GM20431 (cell line): Measurements from ENCODE around the gene ANO9.

ENCODE experiments used
- in situ Hi-C: fragments of 300-500 bp; cut with MseI, MboI; formaldehyde crosslinking; loops from one replicate; pipeline ENCODE4 v1.15.0; 2020; ENCODE audit warnings: low sequenced_read_pairs; ENCODE audit not compliant: unreplicated experiment

Gene ANO9, protein sequence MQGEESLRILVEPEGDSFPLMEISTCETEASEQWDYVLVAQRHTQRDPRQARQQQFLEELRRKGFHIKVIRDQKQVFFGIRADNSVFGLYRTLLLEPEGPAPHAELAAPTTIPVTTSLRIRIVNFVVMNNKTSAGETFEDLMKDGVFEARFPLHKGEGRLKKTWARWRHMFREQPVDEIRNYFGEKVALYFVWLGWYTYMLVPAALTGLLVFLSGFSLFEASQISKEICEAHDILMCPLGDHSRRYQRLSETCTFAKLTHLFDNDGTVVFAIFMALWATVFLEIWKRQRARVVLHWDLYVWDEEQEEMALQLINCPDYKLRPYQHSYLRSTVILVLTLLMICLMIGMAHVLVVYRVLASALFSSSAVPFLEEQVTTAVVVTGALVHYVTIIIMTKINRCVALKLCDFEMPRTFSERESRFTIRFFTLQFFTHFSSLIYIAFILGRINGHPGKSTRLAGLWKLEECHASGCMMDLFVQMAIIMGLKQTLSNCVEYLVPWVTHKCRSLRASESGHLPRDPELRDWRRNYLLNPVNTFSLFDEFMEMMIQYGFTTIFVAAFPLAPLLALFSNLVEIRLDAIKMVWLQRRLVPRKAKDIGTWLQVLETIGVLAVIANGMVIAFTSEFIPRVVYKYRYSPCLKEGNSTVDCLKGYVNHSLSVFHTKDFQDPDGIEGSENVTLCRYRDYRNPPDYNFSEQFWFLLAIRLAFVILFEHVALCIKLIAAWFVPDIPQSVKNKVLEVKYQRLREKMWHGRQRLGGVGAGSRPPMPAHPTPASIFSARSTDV

DNA sequence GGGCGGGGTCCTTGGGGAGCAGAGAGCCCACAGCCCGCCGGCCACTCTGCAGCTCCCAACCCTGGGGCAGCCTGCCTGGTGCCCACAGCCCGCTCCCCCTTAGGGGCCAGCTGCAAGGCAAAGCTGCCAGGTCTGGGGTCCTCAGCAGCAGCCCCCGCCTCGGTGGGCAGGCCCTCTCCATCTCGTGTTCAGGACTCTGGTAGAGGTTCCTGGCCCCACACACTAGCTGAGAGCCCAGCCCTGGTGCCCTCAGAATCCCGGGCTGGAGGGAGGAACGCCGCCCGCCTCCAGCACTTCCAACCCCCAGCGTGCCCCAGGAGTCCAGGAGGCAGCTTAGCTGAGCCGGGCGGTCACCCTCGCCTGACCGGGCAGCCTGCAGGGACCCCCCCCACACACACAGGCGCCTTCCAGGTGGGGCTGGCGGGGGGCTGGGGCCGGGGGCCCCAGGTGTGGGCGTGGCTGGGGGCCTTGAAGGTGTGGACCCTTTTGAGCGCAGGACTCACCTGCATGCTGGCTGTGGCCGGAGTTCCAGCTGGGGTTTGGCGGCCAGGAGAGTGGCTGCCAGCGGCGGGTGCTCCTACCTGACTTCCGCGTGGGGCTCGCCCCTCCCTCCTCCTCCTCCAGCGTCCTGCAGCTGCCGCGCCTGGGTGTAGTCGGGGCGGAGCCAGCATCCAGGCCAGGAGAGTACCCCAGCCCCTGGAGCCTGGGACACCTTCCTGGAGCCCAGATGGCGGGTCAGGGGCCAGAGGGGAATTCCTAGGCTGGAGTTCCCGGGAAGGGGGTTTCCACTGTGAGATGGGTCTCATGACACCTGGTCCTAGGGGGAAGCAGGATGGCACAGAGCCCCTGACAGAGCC lies at the start of gene ANO9:
TSS of gene ANO9 (minus strand) at position 594 of the 857 bp plus-strand sequence. CDS start at position 509, 85 bp downstream.
- in situ Hi-C loops = no loop called here

DNA sequence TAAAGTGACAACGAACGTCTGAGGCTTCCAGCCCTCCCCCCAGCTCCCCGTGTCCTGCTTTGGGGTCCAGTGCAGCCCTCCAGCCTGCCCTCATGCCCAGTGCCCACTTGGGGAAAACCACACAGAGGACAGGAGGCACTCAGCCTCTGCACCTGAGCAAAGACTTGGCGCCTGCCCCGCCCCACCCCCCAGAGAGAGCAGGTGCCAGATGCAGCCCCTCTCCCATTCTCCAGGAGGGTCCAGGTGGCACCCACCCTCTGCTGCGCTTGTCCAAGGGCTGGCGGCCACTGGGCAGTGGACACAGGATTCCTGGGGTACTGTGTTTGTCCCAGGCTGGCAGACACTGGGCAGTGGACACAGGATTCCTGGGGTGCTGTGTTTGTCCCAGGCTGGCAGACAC lies 49.5 kb upstream of the ANO9 start:
- in situ Hi-C loops = no loop called here

DNA sequence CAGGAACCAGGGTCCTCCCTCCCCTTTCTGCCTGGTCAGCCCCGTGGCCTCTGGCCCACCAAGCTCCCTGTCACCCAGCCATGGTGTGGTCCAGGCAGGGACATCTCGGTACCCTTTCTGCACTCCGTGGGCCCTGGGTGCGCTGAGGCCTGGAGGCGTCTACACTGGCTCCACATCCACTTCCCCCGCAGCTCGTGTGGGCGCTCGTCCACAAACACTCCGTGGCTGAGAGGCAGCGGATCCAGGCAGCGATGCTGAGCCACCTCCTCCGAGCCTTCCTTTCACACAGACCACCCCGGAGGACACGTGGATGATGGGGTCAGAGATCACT lies 49.1 kb upstream of the ANO9 start:
- in situ Hi-C loops = no loop called here

DNA sequence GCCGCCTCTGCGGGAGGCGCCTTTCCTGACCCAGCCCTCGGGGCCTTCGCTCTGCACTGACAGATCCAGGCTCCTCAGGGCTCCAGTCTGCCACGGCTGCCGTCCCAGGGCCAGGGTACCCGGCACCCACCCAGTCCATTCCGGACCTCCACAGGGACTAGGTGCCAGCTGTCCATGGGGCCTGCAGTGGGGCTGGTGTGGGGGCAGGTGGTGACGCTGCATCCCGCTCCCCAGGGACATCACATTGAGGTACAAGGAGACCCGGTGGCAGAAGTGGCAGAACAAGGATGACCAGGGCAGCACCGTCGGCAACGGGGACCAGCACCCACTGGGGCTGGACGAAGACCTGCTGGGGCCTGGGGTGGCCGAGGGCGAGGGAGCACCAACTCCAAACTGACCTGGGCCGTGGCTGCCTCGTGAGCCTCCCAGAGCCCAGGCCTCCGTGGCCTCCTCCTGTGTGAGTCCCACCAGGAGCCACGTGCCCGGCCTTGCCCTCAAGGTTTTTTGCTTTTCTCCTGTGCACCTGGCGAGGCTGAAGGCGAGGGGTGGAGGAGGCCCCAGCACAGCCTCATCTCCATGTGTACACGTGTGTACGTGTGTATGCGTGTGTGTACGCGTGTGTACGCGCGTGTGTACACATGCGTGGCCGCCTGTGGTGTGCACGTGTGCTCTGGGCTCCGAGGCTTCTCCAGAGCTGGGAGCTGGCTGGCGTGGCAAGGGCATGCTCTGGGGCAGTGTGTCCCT lies 48.5 kb upstream of the ANO9 start:
- in situ Hi-C loops = no loop called here

DNA sequence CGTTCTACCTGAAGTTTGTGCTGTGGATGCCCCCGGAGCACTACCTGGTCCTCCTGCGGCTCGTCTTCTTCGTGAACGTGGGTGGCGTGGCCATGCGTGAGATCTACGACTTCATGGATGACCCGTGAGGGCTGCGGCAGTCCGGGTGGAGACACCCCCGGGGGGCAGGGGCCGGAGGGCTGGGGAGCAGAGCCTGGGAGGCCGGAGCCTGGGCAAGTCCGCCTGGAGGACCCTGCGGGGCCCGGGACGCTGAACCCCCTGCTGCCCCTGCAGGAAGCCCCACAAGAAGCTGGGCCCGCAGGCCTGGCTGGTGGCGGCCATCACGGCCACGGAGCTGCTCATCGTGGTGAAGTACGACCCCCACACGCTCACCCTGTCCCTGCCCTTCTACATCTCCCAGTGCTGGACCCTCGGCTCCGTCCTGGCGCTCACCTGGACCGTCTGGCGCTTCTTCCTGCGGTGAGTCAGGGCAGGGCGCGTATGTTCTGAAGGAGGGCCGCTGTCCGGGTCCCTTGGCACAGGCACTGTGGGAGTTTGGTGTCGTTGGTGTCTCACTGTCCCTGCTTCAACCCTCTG lies 47.9 kb upstream of the ANO9 start:
- in situ Hi-C loops = no loop called here

DNA sequence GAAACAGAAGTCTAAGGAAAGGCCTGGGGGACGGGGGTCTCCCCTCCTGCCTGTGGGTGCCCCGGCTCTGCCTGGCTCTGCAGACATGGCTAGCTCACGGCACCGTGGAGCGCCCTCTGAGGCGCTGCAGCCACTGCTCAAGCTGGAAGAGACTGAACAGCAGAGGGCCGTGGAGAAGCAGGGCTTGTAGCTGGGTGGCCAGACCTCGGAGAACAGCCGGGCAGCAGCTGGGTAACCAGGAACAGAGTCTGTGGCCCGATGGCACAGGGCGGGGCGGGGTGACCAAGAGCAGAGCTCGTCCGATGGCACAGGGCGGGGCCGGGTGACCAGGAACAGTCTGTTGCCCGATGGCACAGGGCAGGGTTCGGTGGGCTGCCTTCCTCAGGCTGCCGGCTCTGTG lies 47.2 kb upstream of the ANO9 start:
- in situ Hi-C loops = no loop called here

DNA sequence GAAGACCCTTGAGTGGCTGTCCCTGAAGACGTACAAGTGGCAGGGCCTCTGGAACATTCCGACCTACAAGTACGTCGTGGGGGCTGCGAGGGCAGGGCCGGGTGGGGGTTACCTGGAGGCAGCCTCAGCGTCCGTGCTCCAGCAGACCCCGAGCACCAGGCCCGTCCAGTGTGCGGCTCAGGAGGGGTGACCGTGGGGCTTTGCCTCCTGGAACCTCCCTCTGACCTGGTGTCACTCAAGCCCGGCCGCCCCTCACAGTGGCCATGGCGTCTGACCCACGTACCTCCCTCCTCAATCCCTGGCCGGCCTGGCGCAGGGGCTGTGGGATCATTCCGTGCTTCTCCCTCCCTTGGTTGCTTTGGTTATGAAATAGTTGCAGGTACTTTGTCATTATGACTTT lies 46.8 kb upstream of the ANO9 start:
- in situ Hi-C loops = no loop called here

DNA sequence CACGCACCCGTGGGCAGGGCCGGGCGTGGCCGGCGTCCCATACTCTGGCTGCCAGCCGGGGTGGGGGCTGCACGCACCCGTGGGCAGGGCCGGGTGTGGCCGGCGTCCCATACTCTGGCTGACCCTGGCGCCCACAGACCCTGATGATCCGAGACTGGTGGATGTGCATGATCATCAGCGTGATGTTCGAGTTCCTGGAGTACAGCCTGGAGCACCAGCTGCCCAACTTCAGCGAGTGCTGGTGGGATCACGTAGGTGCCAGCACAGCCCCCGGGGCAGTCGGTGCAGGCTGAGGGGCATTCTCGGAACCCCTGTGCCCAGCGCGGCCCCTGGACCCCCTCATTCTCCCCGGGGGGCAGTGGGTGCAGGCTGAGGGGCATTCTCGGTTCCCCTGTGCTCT lies 46.3 kb upstream of the ANO9 start:
- in situ Hi-C loops = no loop called here

DNA sequence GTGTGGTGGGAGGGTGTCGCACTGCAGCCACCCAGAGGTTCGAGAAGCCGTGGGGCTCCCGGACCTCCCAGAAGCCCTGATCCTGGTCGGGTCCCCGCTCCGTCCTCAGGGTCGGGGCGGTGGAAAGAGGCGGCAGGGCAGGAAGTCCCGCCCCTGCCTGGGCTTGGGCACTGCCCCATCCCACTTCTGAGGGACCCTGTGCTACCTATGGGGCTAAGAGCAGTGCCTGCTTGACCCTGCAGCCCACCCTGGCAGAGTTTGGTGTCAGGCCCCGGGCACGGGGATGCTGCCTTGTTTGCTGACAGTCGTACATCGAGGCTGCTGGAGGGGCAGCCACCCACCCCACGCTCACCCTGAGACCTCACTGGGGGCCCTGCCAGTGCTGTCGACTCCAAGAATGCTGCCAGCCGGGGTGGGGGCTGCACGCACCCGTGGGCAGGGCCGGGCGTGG lies 45.8 kb upstream of the ANO9 start:
- in situ Hi-C loops = no loop called here

DNA sequence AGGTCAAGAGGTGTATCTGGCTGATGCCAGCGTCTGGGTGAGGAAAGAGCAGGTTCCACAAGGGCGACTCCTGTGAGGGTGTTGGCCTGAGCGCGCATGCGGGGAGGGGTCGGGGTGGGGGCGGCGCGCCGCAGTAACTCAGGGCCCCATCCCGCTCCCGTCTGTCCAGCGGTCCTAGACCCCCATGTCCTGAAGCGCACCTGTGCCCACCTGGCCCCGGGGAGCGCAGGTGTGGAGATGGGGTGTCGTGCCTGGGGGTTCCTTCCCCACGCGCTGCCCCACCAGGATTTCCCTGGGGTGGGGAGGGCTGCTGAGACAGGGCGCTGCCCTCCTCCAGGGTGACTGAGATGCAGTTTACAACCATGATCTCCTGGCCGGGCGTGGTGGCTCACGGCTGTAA lies 44.4 kb upstream of the ANO9 start:
- in situ Hi-C loops = no loop called here

DNA sequence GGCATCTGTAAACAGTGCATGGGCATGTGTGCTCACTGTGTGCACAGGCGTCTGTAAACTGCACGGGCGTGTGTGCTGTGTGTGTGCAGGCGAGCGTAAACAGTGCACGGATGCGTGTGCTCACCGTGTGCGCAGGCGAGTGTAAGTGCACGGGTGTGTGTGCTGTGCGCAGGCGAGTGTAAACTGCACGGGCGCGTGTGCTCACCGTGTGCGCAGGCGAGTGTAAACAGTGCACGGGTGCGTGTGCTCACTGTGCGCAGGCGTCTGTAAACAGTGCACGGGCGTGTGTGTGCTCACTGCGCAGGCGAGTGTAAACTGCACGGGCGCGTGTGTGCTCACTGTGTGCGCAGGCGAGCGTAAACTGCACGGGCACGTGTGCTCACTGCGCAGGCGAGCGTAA lies 42.8 kb upstream of the ANO9 start:
- in situ Hi-C loops = no loop called here

DNA sequence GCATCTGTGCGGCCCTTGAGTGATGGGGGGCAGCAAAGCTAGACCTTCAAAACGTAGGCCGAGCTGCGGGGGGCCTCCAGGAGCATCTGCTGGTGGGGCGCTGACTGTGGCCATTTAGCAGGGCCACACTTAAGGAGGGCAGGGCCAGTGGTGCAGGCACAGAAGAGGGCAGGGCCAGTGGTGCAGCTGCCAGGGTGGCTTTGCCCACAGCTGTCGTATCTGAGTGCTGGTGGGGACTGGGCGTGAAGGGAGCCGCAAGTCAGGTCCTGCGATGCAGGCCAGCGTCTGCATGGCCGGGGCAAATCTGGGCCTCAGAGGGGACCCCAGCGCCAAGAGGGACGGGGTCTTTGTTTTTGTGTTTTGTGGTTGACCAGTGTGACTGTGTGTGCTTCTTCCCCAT lies 37.5 kb upstream of the ANO9 start:
- in situ Hi-C loops = no loop called here

DNA sequence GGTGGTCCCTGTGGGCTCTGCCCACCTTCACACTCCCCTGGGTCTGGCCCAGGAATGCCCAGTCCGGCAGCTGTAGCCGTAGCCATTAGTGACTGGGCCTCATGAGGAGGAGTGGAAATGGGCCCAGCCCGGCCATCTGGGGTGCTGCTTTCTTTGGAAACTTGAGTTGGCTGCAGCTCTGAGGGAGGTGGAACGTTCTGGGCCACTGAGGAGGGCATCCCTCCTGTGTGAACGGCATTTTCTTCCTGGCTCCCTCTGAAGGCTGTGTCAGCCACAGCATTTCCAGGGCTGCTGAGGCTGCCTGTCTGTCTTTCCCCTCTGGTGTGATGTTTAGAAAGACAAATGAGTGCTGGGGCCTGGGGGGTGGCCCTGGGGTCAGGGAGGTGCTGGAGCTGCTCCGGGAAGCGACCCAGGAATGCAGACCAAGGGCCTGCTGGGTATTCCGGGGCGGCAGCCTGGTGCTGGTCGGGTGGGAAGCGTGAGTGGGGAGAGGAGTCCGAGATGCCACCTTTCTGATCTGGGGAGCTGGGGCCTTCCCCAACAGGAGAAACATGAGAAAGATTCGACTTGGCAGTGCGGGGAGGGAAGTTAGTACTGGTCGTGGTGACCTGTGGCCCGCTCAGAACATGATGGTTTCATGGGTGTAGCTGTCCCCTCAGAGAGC lies 35.4 kb upstream of the ANO9 start:
- in situ Hi-C loops = no loop called here

DNA sequence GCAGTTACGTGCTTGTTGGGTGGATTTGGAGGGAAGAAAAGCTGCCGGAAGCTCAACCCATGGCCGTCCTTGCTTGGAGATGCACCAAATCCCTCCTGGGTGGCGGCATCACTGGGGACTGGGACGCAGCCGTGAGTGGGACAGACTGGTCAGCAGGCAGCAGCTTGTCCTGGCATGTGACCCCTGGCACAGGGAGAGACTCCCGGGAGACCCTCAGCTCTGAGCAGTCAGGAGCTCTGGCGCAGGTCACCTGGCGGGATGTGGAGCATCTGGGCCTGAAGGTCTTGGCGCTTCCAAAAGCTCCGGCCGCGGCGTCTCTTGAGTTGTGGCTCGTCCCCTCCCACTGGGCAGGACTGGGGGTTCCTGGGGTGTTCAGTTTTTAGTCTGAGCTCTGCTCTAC lies 34.6 kb upstream of the ANO9 start:
- in situ Hi-C loops = no loop called here

DNA sequence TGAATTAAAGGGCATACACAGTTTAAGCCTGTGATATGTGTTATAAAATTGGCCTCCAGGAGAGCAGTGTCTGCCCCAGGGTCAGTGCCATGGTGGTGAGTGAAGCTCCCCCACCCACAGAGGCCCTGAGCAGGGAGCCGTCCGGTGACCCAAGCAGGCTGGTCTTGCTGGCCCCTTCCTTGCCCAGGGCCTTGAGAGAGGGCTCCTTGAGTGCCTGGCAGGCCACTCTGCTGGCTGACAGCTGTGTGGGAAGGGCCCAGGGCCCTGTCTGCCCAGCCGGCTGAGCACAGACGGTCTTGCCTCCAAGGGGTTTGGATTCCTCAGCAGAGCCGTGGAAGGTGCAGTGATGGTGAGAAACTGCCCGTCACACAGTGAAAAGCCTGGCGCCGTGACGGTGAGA lies 34.1 kb upstream of the ANO9 start:
- in situ Hi-C loops = no loop called here

DNA sequence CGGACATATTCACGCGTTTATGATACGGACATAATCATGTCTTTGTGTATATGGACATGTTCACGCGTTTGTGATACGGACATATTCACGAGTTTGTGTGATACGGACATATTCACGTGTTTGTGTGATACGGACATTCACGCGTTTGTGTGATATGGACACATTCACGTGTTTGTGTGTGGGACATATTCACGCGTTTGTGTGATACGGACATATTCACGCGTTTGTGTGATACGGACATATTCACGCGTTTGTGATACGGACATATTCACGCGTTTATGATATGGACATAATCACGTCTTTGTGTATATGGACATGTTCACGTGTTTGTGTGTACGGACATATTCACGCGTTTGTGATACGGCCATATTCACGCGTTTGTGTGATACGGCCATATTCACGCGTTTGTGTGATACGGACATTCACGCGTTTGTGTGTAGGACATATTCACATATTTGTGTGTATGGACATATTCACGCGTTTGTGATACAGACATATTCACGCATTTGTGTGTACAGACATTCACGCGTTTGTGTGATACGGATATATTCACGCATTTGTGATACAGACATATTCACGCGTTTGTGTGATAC lies 33.2 kb upstream of the ANO9 start:
- in situ Hi-C loops = no loop called here

DNA sequence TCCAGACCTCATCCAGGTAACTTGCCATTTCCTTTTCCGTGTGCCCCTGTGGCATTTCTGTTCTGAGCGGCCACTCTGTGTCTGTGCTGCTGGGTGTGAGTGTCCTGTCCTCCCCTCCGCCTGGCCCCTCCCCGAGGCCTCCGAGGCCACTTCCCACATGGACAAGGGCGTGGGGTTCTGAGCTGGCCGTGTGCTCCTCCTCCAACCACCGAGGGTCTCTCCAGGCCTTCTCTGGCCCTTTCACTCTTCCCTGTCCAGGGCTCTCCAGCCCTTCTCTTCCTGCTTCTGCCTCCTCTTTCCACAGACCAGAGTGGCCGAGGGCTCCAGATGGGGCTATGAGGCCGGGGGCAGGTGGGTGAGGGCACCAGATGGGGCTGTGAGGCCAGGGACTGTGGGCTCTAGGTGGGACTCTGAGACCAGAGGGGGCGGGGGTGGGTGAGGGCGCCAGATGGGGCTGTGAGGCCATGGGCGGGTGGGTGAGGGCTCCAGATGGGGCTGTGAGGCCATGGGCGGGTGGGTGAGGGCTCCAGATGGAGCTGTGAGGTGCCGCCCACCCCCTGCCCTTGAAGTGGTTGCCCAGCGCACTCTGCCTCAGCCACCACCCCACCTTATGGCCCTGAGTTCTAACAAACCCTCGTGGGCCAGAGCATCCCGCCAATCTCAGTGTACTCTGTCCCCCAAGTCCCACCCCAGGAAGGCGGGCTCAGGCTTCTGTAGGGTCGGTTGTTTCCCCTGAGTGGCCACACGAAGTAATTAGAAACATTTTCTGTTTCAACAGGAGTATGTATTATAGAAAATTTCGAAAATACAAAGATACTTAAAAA lies 32.4 kb upstream of the ANO9 start:
- in situ Hi-C loops = no loop called here

DNA sequence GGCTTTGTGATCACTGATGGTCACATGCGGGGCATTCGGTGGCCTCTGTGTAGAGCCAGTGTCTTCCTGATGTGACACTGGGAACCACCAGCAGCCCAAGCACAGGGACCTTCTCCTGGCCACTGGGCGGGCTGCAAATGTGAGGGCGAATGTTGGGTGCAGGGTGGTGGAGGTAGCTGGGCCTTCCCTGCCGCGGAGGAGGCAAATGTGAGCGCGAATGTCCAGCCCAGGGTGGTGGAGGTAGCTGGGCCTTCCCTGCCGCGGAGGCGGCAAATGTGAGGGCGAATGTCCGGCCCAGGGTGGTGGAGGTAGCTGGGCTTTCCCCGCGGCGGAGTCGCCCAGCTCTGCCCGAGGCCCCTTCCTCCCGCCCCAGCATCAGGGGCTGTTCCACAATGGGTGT lies 31.6 kb upstream of the ANO9 start:
- in situ Hi-C loops = no loop called here
